LNCaP clone FGC (cell line): ENCODE results near the gene ZCWPW1.
"Not testable (repeated sequence)": the region's sequence is repeated elsewhere in the genome, so short reads cannot be mapped to it uniquely, and the experiment has no call there.

Experiments used
- DNase-seq: peaks from one replicate; pipeline ENCODE4 v3.0.0-alpha.2; 2011; ENCODE audit warnings: low read depth
- H3K4me3 ChIP-seq: 2 replicates; pipeline ENCODE4 v1.5.1; 2011; ENCODE audit warnings: mild to moderate bottlenecking, low read depth, low read length, control low read depth
- CTCF ChIP-seq: IDR thresholded peaks from 2 replicates; pipeline ENCODE4 v1.5.1; 2012; ENCODE audit warnings: mild to moderate bottlenecking; ENCODE audit not compliant: control insufficient read depth, insufficient read depth; ENCODE audit errors: extremely low read depth

Gene ZCWPW1

GRCh38 chr7:100356416-100357068, 72.0 kb downstream of the ZCWPW1 start:
- no peak for TF ChIP-seq CTCF
- no peak overlapping the region for H3K4me3 ChIP-seq
- DNase-seq, result no peak

GRCh38 chr7:100353685-100354330, 74.7 kb downstream of the ZCWPW1 start:
- no peak for TF ChIP-seq CTCF
- no peak for DNase-seq
- H3K4me3 ChIP-seq, result no peak overlapping the region

- H3K4me3 ChIP-seq, result no peak overlapping the region
- TF ChIP-seq CTCF, result no peak
- DNase-seq, result no peak
Observed at GRCh38 chr7:100352984-100353684, 75.4 kb downstream of the ZCWPW1 start.

- H3K4me3 ChIP-seq, DNase-seq: not testable (repeated sequence)
Observed at GRCh38 chr7:100352230-100352781, 76.2 kb downstream of the ZCWPW1 start.

- no peak for DNase-seq
- no peak overlapping the region for H3K4me3 ChIP-seq
- TF ChIP-seq CTCF, result no peak
Observed at GRCh38 chr7:100351657-100352058, 76.8 kb downstream of the ZCWPW1 start.
